ENCODE measurements around the gene SARNP.
"Not testable (repeated sequence)": the region's sequence is repeated elsewhere in the genome, so short reads cannot be mapped to it uniquely, and the experiment has no call there.

SARNP gene

DNA sequence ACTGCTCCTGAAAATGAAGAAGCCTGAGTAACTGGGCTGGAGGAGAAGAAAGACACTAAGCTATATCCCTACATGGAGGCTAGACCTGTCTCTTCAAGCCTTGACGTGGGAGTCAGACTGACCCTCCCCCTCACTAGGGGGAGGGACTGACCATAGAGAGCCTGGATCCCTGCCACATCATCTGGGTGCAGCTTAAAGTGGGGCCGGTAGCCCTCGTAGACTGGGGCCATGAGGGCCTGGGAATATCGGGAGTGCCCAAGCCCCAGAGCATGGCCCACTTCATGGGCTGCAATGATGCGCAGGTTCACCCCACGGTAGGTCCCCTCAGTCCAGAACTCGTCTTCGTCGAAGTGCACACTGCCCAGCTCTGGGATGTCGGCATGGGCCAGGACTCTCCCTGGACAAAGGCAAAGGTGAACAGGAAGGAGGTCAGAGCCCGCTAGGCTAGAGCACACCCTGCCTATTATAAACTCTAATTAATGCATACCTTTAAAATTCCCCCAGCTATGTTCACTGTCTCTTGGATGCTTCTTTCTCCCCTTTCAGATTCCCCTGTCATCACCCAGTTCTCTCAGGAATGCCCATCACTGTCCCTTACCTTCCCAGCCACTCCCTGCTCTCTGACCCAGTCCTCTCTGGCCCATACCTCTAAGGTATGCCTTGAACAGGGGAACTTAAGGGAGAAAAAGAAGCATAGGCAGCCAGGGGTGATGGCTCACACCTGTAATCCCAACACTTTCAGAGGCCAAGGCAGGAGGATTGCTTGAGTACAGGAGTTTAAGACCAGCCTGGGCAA, 22.0 kb upstream of the SARNP start:
- DNase-seq (ENCODE audit: low read depth): no peak

DNA sequence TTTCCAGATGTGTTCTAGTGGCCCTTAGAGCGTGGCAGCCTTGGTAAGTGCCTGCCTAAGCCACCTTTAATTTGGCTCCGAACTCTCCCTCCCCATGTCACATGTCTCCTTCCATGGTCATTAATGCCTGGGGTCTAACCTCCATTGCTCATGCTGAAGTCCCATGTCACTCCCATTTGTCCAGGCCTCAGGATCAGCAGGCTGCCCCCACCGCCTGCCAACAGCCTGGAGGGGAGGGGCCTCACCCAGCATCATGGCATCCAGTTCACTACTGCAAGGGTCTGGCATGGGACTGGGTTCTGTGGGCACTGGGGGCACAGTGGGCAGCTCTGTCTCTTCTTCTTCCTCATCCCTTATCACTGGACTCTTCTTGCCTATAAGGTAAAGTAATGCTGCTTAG, 20.8 kb upstream of the SARNP start:
- no peak for DNase-seq (ENCODE audit: low read depth)

DNA sequence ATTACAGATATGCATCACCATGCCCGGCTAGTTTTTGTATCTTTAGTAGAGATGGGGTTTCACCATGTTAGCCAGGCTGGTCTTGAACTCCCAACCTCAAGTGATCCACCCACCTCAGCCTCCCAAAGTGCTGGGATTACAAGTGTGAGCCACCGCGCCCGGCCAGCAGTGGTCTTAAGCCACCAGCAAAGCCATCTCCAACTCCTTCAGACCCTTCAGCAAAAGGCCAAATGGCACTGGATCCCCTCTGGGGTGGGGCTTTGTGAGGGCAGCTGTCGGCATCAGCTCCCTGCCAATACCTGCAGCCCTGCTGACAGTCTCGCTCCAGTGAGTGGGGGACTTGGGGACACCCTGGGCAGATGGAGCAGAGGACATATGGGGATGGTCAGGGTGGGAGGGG, 16.9 kb upstream of the SARNP start:
- not testable (repeated sequence) for DNase-seq (ENCODE audit: low read depth)

DNA sequence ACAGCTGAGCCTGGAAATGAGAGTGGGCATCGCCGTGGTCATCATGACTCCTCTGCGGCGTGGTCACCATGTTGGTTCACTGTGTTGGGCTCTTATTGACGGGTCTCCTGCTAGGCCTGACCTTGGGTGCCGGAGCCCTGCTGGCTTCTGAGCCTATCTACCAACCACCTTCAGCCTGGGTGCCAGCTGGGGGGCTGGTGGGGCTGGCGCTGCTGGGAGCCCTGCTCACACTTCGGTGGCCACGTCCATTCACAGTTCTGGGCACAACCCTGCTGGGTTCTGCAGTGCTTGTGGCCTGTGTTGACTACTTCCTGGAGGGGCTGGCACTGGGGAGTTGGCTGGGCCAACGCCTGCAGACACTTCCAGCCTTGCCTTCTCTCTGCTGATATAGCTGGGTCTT, 15.5 kb upstream of the SARNP start:
- DNase-seq (ENCODE audit: low read depth): no peak

DNA sequence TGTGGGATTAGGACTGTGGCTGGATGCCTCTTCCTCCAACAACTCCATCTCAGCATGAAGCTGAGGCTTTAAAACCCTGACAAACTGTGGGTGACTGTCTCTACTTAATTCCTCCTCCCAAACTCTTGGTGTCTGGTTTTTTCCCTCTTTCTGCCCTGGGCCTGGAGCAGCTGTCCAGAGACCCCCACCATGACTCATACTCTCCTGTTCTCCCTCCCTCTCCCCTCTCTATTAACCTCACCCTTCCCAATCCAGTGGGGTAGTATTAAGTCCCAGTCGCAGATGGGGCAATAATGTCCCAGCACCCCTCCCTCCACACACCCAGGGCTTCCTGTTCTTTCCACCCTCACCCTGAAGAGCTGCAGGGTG, 13.9 kb upstream of the SARNP start:
- DNase-seq (ENCODE audit: low read depth): no peak

DNA sequence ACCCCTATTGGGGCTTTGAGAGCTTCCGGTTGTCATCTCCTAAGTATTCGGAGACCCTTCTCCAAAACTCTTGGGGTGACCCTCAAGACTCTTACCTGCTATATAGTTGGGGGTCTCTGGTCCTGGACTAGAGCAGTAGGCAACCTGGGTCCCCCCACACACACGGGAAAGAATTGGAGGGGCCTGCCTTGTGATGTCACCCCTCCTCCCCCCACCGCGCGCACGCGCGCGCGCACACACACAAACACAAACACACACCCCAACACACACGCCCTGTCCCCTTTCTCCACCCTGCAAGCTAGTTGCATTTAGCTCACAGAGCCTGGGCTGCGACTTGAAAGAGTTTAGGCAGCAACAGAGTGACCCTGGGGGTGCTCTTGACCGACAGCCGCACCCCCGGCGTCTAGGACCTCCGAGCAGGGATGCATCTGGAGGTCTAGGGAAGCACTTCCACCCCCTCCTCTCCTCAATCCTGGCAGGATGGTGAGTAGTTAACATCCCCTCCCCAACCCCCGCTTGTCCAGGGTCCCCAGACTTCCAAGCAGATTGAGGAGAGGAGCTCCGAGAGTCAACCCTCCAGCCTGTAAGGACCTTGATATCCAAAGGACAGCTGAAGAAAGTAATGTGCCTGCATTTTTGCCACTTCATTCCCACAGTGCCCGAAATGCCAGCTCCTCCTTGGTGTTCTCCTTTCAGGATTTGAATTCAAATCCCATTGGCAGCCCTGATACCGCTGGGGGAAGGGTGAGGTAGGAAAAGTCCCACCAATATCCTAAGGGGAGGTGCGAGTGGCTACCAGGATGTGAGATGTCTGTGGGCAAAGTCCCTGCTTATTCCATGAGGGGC, 13.3 kb upstream of the SARNP start:
- DNase-seq (ENCODE audit: low read depth): no peak

DNA sequence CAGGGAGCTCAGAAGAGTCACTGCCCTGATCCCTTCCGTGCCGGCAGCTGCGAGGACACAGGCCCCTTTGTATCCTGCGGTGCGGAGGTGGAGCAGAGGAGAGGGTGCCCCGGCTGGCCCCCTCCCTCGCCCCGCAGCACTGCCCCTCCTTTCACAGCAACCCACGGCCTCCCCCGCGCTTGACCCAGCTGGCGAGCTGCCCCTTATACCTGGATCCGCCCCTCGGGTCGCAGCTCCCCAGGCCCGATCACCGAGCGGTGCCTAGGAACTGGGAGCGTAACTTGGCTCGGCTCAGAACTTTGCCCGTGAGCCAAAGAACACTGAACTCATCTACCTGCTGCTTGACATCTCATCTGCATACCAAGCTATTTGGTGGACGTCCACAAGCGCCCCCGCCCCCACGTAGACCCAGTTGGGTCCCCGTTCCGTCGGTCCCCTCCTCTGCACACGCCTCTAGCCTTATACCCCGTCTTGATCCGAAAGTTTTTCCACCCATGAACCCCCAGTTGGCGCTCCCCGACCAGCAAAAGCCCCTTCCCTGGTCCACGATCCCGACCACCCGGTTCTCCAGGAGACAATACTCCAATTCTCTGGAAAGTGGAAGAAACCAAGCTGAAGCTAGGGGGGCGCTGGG, 12.6 kb upstream of the SARNP start:
- DNase-seq (ENCODE audit: low read depth): no peak

DNA sequence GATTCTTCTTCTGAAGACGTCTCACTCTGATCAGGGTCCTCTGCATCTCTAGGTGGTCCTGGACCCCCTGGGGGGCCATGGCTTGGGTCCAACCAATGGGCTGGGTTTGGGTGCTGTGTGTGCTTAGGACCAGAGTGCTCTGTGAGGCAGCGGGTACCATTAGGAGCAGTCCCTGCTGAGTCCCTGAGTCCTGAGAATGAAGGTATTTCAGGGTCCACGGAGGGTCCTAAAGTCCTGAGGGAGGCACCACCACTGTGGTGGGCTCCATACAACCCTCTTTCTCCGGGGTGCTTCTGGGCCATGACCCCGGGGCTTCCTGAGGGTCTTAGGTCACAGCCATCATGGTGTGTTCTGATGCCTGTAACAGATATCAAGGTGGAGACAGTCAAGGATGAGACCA, 10.8 kb upstream of the SARNP start:
- no peak for DNase-seq (ENCODE audit: low read depth)

DNA sequence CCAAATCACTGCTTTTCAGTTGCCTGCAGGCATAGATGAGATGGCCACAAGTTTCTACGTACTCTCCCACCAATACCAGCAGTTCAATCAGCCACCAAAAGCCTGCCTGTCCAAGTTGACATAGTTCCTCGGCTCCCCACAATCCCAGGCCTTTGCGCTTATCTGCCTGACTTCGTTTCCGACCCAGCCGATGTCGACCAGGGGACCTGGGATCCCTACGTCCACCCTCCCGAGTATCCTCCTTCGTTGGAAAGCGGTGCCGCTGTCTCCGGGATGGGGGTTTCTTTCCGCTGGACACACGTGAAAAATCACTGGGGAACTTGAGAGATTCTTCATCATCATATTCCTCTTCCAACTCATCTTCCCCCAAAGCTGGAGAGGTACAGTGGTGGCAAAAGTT, 10.3 kb upstream of the SARNP start:
- no peak for DNase-seq (ENCODE audit: low read depth)

DNA sequence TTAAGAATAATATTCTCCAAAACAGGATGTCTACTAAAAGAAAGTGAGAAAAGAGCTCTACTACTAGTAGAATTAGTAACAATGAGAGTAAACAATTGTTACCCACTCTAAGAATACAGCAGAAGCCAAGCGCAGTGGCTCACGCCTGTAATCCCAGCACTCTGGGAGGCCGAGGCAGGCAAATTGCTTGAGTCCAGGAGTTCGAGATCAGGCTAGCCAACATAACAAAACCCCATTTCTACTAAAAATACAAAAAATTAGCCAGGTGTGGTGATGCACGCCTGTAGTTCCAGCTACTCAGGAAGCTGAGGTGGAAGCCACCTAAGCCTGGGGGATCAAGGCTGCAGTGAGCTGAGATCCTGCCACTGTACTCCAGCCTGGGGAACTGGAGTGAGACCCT, 7.2 kb upstream of the SARNP start:
- no peak for DNase-seq (ENCODE audit: low read depth)

DNA sequence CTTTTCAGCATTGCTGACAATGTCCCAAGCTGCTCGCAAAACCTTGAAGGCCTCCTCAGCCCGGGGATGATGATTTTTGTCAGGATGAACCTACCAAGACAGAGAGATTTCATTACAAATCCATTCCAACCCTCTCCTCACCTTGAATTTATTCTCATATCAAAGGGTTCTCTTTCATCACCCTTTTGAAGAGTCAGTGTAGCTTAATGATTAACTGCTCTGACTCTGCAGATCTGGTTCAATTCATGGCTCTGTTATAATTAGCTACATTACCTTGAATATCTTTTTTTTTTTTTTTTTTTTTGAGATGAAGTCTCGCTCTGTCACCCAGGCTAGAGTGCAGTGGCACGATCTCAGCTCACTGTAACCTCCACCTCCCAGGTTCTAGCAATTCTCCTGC, 5.9 kb upstream of the SARNP start:
- no peak for DNase-seq (ENCODE audit: low read depth)

DNA sequence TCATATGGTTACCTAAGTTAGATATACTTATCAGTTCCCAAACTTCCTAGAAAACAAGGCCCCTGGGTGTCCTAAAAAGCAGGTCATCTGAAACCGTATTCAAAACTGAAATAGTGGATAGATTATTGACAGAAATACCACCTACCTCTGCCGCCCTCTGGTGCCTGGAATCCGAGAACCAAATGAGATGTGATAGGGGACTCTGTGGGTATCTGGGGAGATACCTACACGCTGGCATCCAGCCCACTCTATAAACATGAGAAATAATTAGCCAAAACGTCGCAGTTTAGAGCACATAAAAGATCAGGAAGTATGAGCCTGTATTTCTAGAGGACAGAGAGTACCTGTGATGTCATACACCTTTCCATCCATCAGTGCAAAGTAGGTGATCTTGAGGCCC, 4.7 kb upstream of the SARNP start:
- no peak for DNase-seq (ENCODE audit: low read depth)

DNA sequence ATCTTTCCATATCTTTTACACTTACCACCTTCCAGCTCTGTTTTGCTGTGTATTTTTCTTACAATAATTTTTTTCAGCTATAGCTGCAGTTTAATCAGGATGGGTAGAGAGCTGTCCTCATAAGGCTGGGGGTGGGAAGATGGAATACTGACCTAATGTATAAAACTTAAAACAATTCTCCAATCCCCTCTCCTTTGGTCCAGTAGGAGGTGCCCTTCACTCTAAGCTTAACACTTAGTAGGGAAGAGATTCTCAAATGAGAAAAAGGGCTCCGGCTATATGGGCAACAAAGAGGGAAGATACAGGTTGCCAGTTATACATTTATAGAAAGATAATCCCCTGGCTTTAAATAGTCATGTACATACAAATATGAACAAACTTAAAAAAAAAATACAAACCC, 3.2 kb upstream of the SARNP start:
- DNase-seq (ENCODE audit: low read depth): no peak

DNA sequence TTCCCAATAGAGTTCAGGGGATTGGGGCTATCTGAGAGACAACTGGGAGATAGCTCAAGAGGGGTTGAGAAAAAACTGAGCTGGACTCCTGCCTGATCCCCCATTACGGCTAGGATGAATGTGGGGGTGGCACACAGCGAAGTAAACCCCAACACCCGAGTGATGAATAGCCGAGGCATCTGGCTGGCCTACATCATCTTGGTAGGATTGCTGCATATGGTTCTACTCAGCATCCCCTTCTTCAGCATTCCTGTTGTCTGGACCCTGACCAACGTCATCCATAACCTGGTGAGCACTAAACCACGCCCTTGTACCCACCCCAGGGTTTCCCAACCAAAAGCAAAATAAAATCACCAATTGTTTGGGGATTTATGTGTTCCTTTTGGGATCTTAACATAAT, 1.4 kb upstream of the SARNP start:
- DNase-seq (ENCODE audit: low read depth): no peak

DNA sequence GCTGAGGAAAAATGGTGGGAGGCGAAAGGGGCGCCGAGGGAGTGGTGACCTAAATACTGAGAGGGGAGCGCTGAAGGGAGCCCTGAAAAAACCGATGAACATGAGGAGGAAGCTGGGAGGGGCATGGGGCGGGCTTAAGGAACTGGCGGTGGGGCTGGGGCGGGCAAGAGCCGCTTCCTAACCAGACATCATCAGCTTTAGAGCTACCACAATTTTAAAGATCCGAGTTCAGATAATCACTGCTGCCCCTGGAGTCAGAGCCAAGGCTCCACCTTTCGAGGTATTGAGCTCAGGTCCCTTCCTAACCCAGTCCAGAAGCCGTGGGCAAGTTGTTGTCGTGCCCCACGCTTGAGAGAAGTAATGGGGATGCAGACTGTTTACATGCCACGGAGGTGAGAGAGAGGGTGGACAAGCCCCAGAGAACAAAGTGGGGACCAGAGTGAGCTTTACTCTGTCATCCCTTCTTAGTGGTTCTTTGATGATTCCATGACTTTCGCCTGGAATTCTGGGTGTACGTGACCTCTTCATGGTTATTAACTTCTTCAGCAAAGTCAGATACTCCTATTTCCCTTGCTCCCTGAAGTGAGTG, 710 bp upstream of the SARNP start:
- no peak for DNase-seq (ENCODE audit: low read depth)

DNA sequence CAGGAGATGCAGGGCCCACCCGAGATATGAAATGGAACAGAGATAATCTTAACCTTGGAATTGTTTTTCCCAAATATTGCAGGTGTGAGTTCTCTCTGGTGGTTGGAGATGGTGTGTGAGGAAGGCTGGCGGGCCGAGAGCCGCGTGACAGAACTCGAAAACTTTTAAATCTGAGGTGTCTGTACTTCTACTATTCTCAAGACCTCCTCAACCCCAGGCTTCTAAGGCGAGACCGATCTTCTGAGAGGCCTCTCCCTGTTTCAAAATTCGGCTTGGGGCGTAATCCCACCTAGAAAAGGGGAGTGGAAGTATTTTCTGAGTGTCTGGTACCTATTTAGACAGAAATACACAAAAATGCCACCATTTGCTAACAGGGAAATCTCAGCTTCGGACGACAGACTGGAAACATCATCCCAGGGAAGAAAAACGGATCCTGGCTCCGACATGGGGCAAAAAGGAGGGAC, 611 bp downstream of the SARNP start:
- no peak for DNase-seq (ENCODE audit: low read depth)

DNA sequence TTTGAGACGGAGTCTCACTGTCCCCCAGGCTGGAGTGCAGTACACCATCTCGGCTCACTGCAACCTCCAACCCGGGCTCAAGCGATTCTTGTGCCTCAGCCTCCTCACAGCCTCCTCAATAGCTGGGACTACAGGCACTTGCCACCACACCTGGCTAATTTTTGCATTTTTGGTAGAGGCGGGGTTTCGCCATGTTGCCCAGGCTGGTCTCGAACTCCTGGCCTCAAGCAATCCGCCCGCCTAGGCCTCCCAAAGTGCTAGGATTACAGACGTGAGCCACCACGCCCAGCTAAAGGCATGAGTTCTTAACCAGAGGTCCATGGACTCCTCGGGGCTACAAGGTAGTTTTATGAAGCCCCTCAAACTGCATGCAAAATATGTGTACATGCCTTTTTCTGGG, 2.1 kb downstream of the SARNP start:
- DNase-seq (ENCODE audit: low read depth): no peak

DNA sequence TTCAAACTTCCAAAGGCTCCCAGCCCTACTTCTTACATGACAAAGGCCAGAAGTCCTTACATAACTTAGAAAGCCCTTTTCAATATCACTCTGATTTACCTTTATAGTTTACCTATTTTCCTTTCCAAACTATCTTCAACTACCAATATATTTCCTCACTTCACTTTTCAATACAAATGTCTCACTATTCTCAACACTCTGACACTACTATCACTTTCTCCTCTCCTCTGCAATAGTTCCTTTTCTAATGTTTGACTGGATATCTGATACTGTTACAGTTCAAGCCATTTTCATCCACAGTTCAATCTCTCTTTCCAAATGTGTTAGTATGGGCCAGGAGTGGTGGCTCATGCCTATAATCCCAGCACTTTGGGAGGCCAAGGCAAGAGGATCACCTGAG, 3.3 kb downstream of the SARNP start:
- DNase-seq (ENCODE audit: low read depth): no peak

DNA sequence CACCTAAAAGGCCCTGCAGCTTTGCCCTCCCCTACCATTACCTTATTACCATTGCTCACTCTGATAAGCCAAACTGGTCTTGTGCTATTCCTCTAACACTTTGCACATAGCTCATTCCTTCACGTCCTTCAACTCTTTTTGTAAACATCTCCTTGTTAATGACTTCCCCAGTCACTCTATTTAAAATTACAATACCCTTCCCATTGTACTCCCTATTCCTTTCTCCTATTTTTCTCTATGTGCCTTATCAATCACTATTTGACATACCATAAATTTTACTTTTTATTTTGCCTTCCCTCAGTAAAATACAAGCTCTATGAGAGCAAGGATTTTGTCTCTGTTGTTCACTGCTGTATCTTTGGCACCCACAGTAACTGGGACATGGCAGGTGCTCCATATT, 5.4 kb downstream of the SARNP start:
- DNase-seq (ENCODE audit: low read depth): no peak

DNA sequence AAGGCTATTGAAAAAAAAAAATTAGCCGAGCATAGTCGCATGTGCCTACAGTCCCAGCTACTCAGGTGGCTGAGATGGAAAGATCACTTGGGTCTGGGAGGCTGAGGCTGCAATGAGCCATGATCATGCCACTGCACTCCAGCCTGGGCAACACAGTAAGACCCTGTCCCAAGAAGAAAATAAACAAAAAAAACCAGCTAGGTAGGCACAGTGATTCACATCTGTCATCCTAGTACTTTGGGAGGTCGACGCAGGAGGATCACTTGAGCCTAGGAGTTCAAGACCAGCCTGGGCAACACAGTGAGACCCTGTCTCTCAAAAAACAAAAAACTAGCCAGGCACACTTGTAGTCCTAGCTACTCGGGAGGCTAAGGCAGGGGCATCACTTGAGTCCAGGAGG, 8.2 kb downstream of the SARNP start:
- DNase-seq (ENCODE audit: low read depth): no peak

DNA sequence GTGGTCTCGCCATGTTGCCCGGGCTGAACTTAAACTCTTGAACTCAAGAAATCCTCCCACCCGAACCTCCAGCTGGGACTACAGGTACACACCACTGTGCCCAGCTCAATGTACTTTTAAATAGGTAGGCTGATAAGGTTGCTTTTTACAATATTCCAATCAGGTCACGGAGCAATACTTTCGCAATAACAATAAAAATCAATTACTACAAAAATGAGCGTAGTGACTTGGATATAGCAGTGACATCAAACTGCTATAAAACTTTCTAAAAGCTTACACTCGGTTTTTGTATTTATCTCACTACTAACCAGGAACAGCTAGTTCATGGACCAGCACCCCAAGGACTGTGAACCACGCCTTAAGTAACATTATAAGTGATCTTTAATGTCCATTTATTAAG, 10.5 kb downstream of the SARNP start:
- DNase-seq (ENCODE audit: low read depth): no peak

DNA sequence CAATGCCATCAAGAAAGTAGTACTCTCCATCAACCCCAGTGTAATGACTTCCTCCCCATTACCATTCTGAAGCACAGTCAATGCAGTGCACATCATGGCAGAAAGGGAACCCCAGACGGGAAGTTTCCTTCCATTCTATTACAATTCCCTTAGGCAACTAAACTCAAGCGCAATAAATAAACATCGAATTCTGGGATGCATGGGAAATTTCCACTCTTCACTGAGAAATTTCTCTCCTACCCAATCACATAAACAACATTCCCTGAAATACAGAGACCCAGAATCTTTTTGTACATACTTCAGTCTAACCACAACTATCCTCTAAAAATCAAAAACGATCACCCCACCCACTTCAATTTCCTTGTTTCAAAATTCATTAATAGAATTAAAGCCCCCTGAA, 20.0 kb downstream of the SARNP start:
- DNase-seq (ENCODE audit: low read depth): no peak

DNA sequence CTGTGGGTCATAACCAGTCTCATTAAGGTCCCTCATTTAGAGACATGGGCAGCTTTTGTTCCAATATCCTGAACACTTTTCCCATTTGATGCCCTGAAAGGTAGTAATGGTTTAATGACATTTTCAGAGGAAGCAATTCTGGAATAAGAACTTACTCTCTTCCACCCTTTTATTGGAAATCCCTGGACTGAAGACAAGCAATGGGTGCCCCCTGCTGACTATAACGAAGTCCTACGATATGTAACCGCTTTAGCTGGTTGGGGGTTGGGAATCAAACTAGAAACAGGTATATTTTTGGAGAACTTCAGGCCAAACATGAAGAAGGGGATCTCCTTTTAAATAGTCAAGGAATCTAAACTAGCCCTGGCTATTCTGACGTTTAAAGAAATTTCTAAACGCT, 20.5 kb downstream of the SARNP start:
- no peak for DNase-seq (ENCODE audit: low read depth)

Measured in activated T-helper 9 cell treated with anti-CD3 and anti-CD28 coated beads, Interleukin-2, amount 50 U/mL, for 16 hours (primary cell).